PC-3 (cell line): ENCODE data around the gene CASQ2. TPM values are rescaled to one million over a fixed set of nuclear protein-coding genes. Genes with fewer than 3 reads are reported as not detected.

Experiments
- ATAC-seq: fragments of 200-7000 bp; cut with Tn5 transposase; 2 replicates; pipeline ENCODE4 v1.9.1; 2020; ENCODE audit warnings: mild to moderate bottlenecking, moderate library complexity
- BruUV-seq: library from RNA; stranded (reverse); fragments of 400-500 nt; replicated peaks from 2 replicates; lab custom pipeline; 2021; lab: Mats Ljungman, UMichigan
- CTCF ChIA-PET: fragments of 300-600 bp; sonication (Branson Sonifier 250); formaldehyde crosslinking; loops from one replicate; lab custom pipeline; 2022; ENCODE audit warnings: antibody characterized with exemption; lab: Charles Lee
- POLR2A ChIA-PET: fragments of 300-600 bp; sonication (Branson Sonifier 250); formaldehyde crosslinking; loops from one replicate; lab custom pipeline; 2022; ENCODE audit warnings: antibody characterized with exemption; ENCODE audit not compliant: unreplicated experiment; lab: Charles Lee
- DNase-seq: peaks from one replicate; pipeline ENCODE4 v3.0.0-alpha.2; 2015
- H2AFZ ChIP-seq: fragments of 300-600 bp; sonication (generic); 2 replicates; pipeline ENCODE4 v1.6.0; 2016; ENCODE audit warnings: antibody characterized with exemption, low read length
- H3F3A ChIP-seq: fragments of 300-600 bp; sonication (generic); one replicate; pipeline ENCODE4 v1.6.0; 2017; ENCODE audit warnings: antibody characterized with exemption, low read length, control low read depth, mild to moderate bottlenecking; ENCODE audit not compliant: unreplicated experiment
- H3K27ac ChIP-seq: fragments of 300-600 bp; sonication (generic); 2 replicates; pipeline ENCODE4 v1.5.1; 2016; ENCODE audit warnings: mild to moderate bottlenecking, low read length
- H3K27me3 ChIP-seq: fragments of 300-600 bp; sonication (generic); 2 replicates; pipeline ENCODE4 v1.6.1; 2016; ENCODE audit warnings: low read length, mixed read lengths
- H3K36me3 ChIP-seq: fragments of 300-600 bp; sonication (generic); 2 replicates; pipeline ENCODE4 v1.6.1; 2016; ENCODE audit warnings: low read depth, mixed run types, low read length, mixed read lengths
- H3K4me1 ChIP-seq: fragments of 300-600 bp; sonication (generic); 2 replicates; pipeline ENCODE4 v1.5.1; 2016; ENCODE audit warnings: low read length; ENCODE audit not compliant: insufficient read depth
- H3K4me2 ChIP-seq: fragments of 300-600 bp; sonication (generic); 2 replicates; pipeline ENCODE4 v1.6.0; 2016; ENCODE audit warnings: low read length
- H3K4me3 ChIP-seq: fragments of 300-600 bp; sonication (generic); 2 replicates; pipeline ENCODE4 v1.5.1; 2016; ENCODE audit warnings: mild to moderate bottlenecking, low read length, mixed read lengths
- H3K79me2 ChIP-seq: fragments of 300-600 bp; sonication (generic); 2 replicates; pipeline ENCODE4 v1.6.1; 2017; ENCODE audit warnings: low read length, mixed read lengths
- H3K9ac ChIP-seq: fragments of 300-600 bp; sonication (generic); 2 replicates; pipeline ENCODE4 v1.6.0; 2016; ENCODE audit warnings: mild to moderate bottlenecking, low read length
- H3K9me2 ChIP-seq: fragments of 300-600 bp; sonication (generic); replicated peaks from 2 replicates; pipeline ENCODE4 v1.6.1; 2016; ENCODE audit warnings: mixed run types, low read length, mixed read lengths
- H3K9me3 ChIP-seq: fragments of 300-600 bp; sonication (generic); 2 replicates; pipeline ENCODE4 v1.6.1; 2016; ENCODE audit warnings: low read length, mixed read lengths
- H4K20me1 ChIP-seq: fragments of 300-600 bp; sonication (generic); 2 replicates; pipeline ENCODE4 v1.6.1; 2016; ENCODE audit warnings: low read length, mixed read lengths
- CTCF ChIP-seq: fragments of 300-600 bp; sonication (generic); conservative IDR thresholded peaks from 2 replicates; pipeline ENCODE4 v1.5.1; 2017; ENCODE audit warnings: antibody characterized with exemption, low read depth, mild to moderate bottlenecking, low read length
- EZH2 ChIP-seq: fragments of 300-600 bp; sonication (generic); IDR thresholded peaks from one replicate; pipeline ENCODE4 v1.6.1; 2017; ENCODE audit warnings: antibody characterized with exemption, mild to moderate bottlenecking, low read length; ENCODE audit not compliant: unreplicated experiment
- EZH2phosphoT487 ChIP-seq: fragments of 300-600 bp; sonication (generic); IDR thresholded peaks from 2 replicates; pipeline ENCODE4 v1.6.1; 2018; ENCODE audit warnings: mild to moderate bottlenecking, antibody characterized with exemption, low read length, borderline replicate concordance
- intact Hi-C: fragments of 100-400 bp; cut with micrococcal nuclease; formaldehyde crosslinking; loops from 2 replicates; pipeline ENCODE4 v1.9.0; 2023
- total RNA-seq: library from RNA; depleted of rRNA; stranded (reverse); fragments of >200 nt; gene quantifications from 2 replicates; pipeline ENCODE4 v1.2.3, GENCODE V29; 2014

The CASQ2 gene
- total RNA-seq, 1 experiment from 2014 or later: not detected

GRCh38 chr1:115805597-115805996, 37.1 kb upstream of the CASQ2 start:
- no peaks in the 10 kb centered on the region for H3K9me3 ChIP-seq
- H3K79me2 ChIP-seq: no peaks in the 10 kb centered on the region
- H3K36me3 ChIP-seq: no peaks in the 10 kb centered on the region
- ChIA-PET POLR2A (no interaction called here), CTCF (no interaction called here)
- H3K4me1 ChIP-seq: no peaks in the 10 kb centered on the region
- H3K9me2 ChIP-seq: no peaks in the 10 kb centered on the region
- H3K27ac ChIP-seq: no peak overlapping the region
- H3K27me3 ChIP-seq: no peaks in the 10 kb centered on the region
- H3K4me2 ChIP-seq: no peak overlapping the region
- no TSS peak for BruUV-seq
- TF ChIP-seq EZH2 (no peak), EZH2phosphoT487 (no peak), CTCF (no peak)
- H3F3A ChIP-seq: no peaks in the 10 kb centered on the region
- ATAC-seq: no peak
- H3K4me3 ChIP-seq: no peak overlapping the region
- H2AFZ ChIP-seq: no peak overlapping the region
- H3K9ac ChIP-seq: no peak overlapping the region
- intact Hi-C loops: loop anchor here (10.0 kb wide), 1 partner anchor 329 kb away; no protein-coding TSS in a partner anchor
- no peak for DNase-seq
- H4K20me1 ChIP-seq: no peaks in the 10 kb centered on the region

- TF ChIP-seq EZH2phosphoT487: no peak
- TF ChIP-seq CTCF: no peak
- TF ChIP-seq EZH2: no peak
- H3K9ac ChIP-seq: no peak overlapping the region
- no peaks in the 10 kb centered on the region for H4K20me1 ChIP-seq
- H3K9me3 ChIP-seq: no peaks in the 10 kb centered on the region
- H3K79me2 ChIP-seq: no peaks in the 10 kb centered on the region
- H3K4me3 ChIP-seq: no peak overlapping the region
- H3F3A ChIP-seq: no peaks in the 10 kb centered on the region
- no peak overlapping the region for H2AFZ ChIP-seq
- H3K4me2 ChIP-seq: no peak overlapping the region
- no peaks in the 10 kb centered on the region for H3K27me3 ChIP-seq
- BruUV-seq: no TSS peak
- H3K4me1 ChIP-seq: no peaks in the 10 kb centered on the region
- no peaks in the 10 kb centered on the region for H3K9me2 ChIP-seq
- ATAC-seq: no peak
- ChIA-PET POLR2A (no interaction called here), CTCF (no interaction called here)
- intact Hi-C loops: loop anchor here (10.0 kb wide), 1 partner anchor 332 kb away; no protein-coding TSS in a partner anchor
- no peak overlapping the region for H3K27ac ChIP-seq
- no peaks in the 10 kb centered on the region for H3K36me3 ChIP-seq
- DNase-seq: no peak
Measured at GRCh38 chr1:115802416-115802815, 33.9 kb upstream of the CASQ2 start.

- Histone ChIP-seq H3K27me3 (no peaks in the 10 kb centered on the region), H4K20me1 (no peaks in the 10 kb centered on the region), H3K36me3 (no peaks in the 10 kb centered on the region), H3K4me3 (no peak overlapping the region), H3K4me2 (no peak overlapping the region), H3F3A (no peaks in the 10 kb centered on the region), H3K27ac (no peak overlapping the region), H3K79me2 (no peaks in the 10 kb centered on the region), H3K4me1 (no peaks in the 10 kb centered on the region), H3K9me2 (no peaks in the 10 kb centered on the region), H3K9me3 (no peaks in the 10 kb centered on the region), H3K9ac (no peak overlapping the region), H2AFZ (no peak overlapping the region)
- no peak for DNase-seq
- intact Hi-C loops: no loop called here
- TF ChIP-seq CTCF: no peak
- no peak for TF ChIP-seq EZH2
- no peak for TF ChIP-seq EZH2phosphoT487
- no peak for ATAC-seq
- no TSS peak for BruUV-seq
- POLR2A ChIA-PET: no interaction called here
- CTCF ChIA-PET: interaction anchor here (0.6 kb wide), 1 partner anchor 223 kb away, joined by 5 read pairs; no protein-coding TSS in a partner anchor
Measured at GRCh38 chr1:115797486-115797885, 29.0 kb upstream of the CASQ2 start.
